Left ventricle myocardium inferior (tissue), 1 donor: ENCODE results near the gene SPRR1A. TPM values are rescaled to one million over a fixed set of nuclear protein-coding genes. Genes with fewer than 3 reads are reported as not detected.

Experiments used
- DNase-seq: peaks from one replicate; pipeline ENCODE4 v3.0.0-alpha.2; 2020
- H3K27ac ChIP-seq: fragments of 200-600 bp; replicated peaks from 2 replicates; pipeline ENCODE4 v1.8.0; 2021
- H3K27me3 ChIP-seq: fragments of 200-600 bp; 2 replicates; pipeline ENCODE4 v1.8.0; 2021; ENCODE audit warnings: low read depth
- H3K36me3 ChIP-seq: fragments of 200-600 bp; 2 replicates; pipeline ENCODE4 v1.8.0; 2021
- H3K4me1 ChIP-seq: fragments of 200-600 bp; 2 replicates; pipeline ENCODE4 v1.8.0; 2021
- H3K4me3 ChIP-seq: fragments of 200-600 bp; 2 replicates; pipeline ENCODE4 v1.8.0; 2021; ENCODE audit warnings: mild to moderate bottlenecking, moderate library complexity
- H3K9me3 ChIP-seq: fragments of 200-600 bp; replicated peaks from 2 replicates; pipeline ENCODE4 v1.8.0; 2021
- intact Hi-C: fragments of 100-400 bp; cut with micrococcal nuclease; formaldehyde crosslinking; loops from one replicate; pipeline ENCODE4 v1.11.0; 2022
- total RNA-seq: library from RNA; stranded (reverse); fragmentation: NEBNext Ultra II Directional; extraction: Animal tissue kit (Norgen Biotek cat#: 25700); gene quantifications from one replicate; pipeline ENCODE4 v1.2.1, GENCODE V29; 2021
- TF ChIP-seq, protein P1 (sequence below): fragments of 200-600 bp; IDR thresholded peaks from 2 replicates; pipeline ENCODE4 v1.8.0; 2021; ENCODE audit warnings: antibody characterized with exemption, mild to moderate bottlenecking, borderline replicate concordance
- donor health status: DM: no; HTN: yes; CAD: no; lungs with severe emphysema.

SPRR1A gene
- total RNA-seq, 1 donor from 2014 or later: not detected

- DNase-seq: no peak
- TF ChIP-seq, protein P1, sequence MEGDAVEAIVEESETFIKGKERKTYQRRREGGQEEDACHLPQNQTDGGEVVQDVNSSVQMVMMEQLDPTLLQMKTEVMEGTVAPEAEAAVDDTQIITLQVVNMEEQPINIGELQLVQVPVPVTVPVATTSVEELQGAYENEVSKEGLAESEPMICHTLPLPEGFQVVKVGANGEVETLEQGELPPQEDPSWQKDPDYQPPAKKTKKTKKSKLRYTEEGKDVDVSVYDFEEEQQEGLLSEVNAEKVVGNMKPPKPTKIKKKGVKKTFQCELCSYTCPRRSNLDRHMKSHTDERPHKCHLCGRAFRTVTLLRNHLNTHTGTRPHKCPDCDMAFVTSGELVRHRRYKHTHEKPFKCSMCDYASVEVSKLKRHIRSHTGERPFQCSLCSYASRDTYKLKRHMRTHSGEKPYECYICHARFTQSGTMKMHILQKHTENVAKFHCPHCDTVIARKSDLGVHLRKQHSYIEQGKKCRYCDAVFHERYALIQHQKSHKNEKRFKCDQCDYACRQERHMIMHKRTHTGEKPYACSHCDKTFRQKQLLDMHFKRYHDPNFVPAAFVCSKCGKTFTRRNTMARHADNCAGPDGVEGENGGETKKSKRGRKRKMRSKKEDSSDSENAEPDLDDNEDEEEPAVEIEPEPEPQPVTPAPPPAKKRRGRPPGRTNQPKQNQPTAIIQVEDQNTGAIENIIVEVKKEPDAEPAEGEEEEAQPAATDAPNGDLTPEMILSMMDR: no peak
- Histone ChIP-seq H3K4me3 (no peak overlapping the region), H3K36me3 (no peaks in the 10 kb centered on the region), H3K27me3 (peaks cover 10% of the 10 kb centered on the region), H3K9me3 (no peaks in the 10 kb centered on the region), H3K4me1 (no peaks in the 10 kb centered on the region), H3K27ac (no peak overlapping the region)
- intact Hi-C loops: no loop called here
Measured at GRCh38 chr1:152964536-152964935, 19.3 kb upstream of the SPRR1A start.

DNA sequence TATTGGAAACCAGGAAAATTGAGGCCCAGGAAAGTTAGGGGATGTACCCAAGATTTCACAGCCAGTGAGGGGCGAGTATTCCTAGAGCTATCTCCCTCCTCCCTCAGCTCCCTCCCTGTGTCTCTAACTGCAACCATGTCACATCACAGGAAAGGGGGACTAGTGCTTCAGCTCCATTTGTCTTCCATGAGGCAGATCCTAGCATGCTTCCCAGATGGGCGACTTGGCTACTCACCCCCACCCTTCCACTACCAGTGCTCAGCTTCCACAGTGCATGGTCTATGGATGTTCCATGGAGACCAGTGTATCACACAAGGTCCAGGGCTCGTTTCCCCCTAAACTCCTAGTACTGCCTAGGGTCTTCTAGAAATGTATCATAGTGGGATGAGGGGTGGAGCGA lies 18.0 kb upstream of the SPRR1A start:
- Histone ChIP-seq H3K4me1 (no peaks in the 10 kb centered on the region), H3K36me3 (no peaks in the 10 kb centered on the region), H3K27me3 (peaks cover 10% of the 10 kb centered on the region), H3K4me3 (no peak overlapping the region), H3K9me3 (no peaks in the 10 kb centered on the region), H3K27ac (no peak overlapping the region)
- intact Hi-C loops: no loop called here
- no peak for DNase-seq
- TF ChIP-seq, protein P1: no peak

- H3K4me3 ChIP-seq: no peak overlapping the region
- no peaks in the 10 kb centered on the region for H3K9me3 ChIP-seq
- intact Hi-C loops: no loop called here
- DNase-seq: no peak
- no peaks in the 10 kb centered on the region for H3K4me1 ChIP-seq
- peaks cover 10% of the 10 kb centered on the region for H3K27me3 ChIP-seq
- H3K27ac ChIP-seq: no peak overlapping the region
- H3K36me3 ChIP-seq: no peaks in the 10 kb centered on the region
- TF ChIP-seq, protein P1: no peak
Measured at GRCh38 chr1:152967201-152967600, 16.7 kb upstream of the SPRR1A start.

DNA sequence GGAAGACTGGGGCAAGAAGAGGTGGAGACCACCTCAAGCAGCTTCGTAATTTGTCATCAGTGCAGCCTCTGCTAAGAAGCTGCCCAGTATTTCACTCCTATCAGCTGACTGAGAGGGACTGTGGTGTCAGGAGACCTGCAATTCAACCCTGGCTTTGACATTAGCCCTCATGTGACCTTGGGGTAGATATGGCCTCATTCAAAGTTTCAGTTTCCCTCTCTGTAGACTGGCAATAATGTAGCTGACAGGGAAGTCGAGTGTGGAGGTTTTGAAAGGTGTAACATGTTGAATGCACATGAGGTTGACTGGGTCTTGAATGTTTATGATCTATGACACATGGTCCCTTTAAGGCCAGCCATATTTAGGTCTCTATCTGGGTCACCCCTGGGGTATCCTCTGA lies 15.6 kb upstream of the SPRR1A start:
- H3K27me3 ChIP-seq: peaks cover 10% of the 10 kb centered on the region
- no peak overlapping the region for H3K27ac ChIP-seq
- H3K36me3 ChIP-seq: no peaks in the 10 kb centered on the region
- TF ChIP-seq, protein P1: no peak
- H3K4me1 ChIP-seq: no peaks in the 10 kb centered on the region
- DNase-seq: no peak
- H3K4me3 ChIP-seq: no peak overlapping the region
- no peaks in the 10 kb centered on the region for H3K9me3 ChIP-seq
- intact Hi-C loops: no loop called here

DNA sequence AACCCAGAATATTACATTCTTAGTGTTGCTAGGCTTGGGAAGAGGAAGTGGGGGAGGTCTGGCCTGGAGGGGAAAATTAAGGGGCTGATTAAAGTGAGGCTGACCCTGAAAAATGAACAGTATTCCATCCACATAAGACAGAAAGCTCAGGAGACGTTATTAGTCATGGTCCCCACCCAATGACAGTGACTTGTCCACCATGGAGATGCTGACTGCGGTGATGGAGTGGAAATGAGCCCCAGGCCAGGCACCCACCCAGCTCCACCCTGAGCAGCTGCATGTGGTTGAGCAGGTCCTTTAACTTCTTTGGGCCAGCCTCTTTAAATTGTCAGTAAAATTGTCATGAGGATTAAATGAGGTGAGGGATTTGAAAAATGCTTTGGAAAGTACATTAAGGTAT lies 14.8 kb upstream of the SPRR1A start:
- no peaks in the 10 kb centered on the region for H3K4me1 ChIP-seq
- H3K27me3 ChIP-seq: peaks cover 10% of the 10 kb centered on the region
- H3K36me3 ChIP-seq: no peaks in the 10 kb centered on the region
- H3K4me3 ChIP-seq: no peak overlapping the region
- DNase-seq: no peak
- H3K27ac ChIP-seq: no peak overlapping the region
- intact Hi-C loops: no loop called here
- no peaks in the 10 kb centered on the region for H3K9me3 ChIP-seq
- TF ChIP-seq, protein P1: no peak

- Histone ChIP-seq H3K4me1 (no peaks in the 10 kb centered on the region), H3K36me3 (no peaks in the 10 kb centered on the region), H3K9me3 (no peaks in the 10 kb centered on the region), H3K27me3 (peaks cover 10% of the 10 kb centered on the region), H3K27ac (no peak within 1 kb of the TSS), H3K4me3 (no peak within 1 kb of the TSS)
- TF ChIP-seq, protein P1: no peak
- no peak for DNase-seq
- intact Hi-C loops: no loop called here
Measured at GRCh38 chr1:152970495-152970894, 13.4 kb upstream of the SPRR1A start, which contains the start of gene SPRR4. TSS of gene SPRR4 (plus strand) at chr1:152970648. CDS start at chr1:152971891, 1,243 bp downstream.
